GM19395 (cell line): ENCODE results near the gene CLASP1.

Experiments used
- ATAC-seq: cut with Tn5 transposase; IDR thresholded peaks from one replicate; pipeline ENCODE4 v1.9.1; 2021; ENCODE audit warnings: mild to moderate bottlenecking, moderate library complexity; ENCODE audit not compliant: unreplicated experiment

Gene CLASP1

DNA sequence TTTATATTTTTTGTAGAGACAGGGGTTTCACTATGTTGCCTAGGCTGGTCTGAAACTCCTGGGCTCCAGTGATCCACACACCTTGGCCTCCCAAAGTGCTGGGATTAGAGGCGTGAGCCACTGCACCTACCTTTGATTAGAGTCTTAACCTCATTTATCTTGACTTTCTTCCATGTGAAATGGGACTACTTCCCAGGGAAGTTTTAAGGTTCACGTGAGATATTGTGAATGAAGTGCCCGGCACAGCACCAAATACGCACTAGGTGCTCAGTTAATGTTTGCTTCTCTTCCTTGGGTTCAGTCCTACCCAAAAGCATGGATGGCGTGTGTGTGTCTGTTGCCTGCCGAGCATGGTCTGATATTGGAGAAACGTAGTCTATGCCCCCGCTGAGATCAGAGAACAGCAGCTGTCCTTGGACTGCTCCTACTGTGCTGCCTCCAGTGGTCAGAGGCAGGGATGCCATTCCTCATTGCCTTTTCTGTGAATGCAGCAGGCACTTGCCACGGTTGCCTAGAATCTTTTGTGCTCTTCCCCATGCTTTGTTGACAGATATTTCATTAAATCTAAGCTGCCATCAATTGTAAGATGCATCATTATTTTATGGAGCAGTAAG is 351.9 kb downstream of the CLASP1 start:
- peak; percentile 54 for ATAC-seq

DNA sequence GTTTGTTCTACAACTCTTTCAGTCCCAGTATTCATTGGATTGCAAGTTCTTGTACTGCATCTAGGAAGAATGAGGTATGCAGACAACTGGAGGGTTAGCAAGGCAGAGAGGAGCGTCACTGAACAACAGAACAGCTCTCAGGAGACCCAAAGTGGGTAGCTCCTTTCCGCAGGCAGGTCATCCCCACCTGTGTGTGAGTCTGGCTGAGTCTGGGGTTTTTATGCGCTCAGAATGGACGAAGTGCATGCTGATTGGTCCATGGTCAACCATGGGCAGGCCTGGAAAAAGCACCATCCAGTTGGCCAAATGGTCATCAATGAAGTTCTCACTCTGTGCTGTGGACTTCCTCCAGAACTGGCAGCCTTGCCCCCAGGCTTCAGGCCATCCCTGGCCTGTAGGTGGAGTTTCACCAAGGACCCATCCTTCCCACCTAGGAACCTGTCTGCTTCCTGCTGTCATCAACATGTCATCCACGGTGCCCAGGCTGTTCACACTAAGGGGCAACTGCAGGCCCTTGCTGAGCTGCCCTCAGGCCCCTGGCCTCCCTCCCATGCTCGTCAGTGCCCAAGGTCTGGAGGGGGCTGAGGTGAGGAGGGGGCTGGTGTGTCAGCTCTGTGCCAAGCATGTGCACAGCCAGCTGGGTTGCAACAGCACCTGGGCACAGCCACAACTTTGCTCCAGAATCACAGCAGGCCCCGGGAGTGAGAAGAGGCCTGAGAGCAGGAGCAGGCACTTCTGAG is 353.2 kb downstream of the CLASP1 start:
- no peak for ATAC-seq

DNA sequence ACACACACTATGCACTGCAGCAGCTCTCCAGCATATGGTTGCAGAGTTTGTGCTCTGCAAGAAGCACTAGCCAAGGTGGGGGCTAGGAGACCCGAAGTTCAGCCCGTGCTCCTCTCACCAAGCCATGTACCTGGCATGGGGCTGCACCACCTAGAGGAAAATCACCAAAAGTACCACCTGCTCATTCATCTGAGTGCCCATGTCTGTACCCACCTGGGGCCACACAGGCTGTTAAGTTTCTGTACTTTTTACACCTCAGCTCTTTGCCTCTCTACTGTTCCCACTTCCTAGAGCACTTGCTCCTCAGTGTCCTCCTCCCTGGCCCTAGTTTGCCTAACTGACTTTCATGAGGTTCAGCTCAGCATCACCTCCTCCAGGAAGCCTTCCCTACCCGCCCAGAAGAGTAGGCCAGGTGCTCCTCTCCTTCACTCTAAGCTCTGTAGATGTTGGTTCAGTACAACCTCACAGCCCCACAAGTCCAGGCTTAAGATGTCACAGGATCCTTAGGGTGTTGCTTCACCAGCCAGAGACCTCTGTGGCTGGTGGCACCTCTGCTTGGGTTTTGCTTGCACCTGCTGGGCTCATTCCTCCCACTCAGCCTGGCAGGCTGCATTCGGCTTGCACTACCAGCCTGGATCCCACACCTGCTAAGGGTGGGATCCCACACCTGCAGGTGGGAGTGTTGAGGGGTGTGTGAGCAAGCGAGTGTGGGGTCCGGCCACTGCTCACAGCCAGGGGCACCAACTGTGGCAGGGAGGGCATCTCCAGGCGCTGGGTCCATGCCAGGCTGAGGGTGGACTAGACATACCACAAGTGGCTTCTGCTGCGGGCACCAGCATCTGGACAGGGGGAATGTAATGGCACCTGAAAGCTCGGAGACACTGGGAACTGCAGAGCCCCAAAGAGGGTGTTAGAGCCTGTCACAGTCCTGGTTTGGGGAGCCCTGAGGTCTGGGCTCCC is 354.1 kb downstream of the CLASP1 start:
- no peak for ATAC-seq

DNA sequence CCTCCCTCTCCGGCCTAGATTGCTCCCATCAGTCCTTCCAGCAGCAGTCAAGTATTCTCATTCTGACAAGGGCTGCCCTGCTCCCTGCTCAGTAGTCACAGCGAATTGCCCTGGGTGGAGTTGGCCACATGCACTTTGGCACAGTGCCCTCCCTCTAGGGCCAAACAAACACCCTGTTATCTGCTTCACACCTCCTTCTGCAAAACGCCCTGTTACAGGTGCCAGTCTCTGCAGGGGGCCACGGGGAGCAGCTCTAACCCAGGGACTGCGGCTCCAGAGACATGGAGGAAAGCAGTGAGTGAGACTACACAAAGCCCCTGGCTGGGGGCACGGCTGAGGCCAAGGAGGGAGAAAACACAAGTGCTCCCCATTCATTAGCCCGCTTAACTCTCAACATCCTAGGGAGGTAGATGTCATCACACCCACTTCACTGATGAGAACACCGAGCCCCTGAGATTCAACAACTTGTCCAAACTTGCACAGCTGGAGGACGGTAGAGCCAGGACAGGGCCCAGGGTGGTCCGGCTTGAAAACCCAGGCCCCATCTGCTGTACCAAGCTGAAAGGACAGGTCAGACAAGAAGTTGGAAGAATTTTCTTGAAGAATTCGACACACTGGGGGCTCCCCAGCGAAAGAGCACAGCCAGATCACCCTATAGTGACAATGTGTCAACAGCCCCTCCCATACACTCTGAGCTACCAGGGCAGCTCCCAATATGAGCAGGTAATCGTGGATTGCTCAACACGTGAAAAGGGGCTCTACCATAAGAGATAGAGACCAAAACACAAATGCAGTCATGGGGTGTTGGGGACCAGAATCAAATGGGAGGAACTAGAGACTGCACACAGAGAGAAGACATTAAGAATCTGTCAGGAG is 355.6 kb downstream of the CLASP1 start:
- no peak for ATAC-seq

DNA sequence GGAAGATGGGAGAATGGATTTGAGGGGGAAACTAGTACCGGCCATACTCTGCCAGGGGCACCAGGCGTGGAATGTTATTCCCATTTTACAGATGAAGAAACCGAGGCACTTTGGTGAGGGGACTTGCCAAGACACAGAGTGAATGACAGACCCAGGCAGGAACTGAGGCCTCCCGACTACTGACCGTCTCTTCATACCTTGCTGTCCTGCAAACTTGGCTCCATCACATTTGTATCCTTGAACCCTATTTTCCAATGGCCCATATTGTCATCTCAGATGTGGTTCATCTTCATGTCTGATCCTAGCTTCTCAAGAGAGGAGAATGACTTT is 358.0 kb downstream of the CLASP1 start:
- no peak for ATAC-seq

DNA sequence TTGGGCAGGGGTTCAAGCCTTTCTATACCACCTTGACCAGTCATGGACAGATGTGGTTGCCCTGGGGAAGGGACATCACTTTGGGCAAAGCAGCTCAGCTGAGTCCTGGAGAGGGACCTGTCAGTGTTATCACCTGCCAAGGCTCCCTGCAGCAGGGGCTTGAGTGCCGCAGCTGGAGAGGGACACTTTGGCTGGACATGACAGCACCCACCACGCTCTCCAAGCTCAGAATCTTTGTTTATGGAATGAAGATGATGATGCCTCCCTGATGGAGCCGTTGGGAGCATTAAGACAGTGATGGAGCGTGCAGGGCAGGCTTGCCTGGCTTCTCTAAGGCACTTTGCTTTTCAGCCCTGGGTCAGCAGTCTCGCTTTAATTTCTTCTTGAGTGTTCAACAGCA is 360.0 kb downstream of the CLASP1 start:
- no peak for ATAC-seq

DNA sequence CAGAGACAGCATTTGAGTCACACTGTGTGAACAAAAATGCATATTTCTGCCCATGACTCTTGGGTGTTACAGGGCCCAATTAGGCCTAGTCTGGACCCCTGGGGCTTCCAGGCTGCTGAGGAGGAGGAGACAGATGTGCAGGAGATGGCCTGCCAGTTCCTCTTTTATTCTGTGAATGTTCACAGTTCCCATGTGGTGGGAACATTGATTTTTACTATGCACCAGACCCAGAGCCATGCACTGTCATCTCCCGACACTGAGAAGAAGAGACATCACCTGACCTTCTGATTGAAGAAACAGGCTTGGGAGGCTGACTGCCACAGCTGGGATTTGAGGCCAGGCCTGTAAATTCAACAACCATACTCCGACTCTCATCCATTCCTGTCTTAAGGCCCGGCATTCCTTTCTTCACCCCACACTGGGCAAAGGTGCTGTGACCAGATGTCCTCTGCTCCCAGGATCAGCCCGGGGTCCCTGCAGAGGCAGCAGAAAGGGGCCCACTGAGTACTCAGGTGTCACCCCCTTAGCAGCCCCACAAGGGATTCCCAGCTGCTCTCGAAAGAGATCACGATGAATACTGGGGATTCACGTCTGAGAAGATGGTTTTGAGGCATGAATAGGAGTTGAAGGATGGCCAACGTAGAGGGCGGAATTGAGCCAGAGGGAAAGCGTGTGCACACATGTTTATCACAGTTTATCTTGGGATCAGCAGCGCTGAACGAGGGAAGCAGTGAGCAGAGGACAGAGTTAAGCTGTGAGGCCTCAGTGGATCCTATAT is 360.6 kb downstream of the CLASP1 start:
- no peak for ATAC-seq

DNA sequence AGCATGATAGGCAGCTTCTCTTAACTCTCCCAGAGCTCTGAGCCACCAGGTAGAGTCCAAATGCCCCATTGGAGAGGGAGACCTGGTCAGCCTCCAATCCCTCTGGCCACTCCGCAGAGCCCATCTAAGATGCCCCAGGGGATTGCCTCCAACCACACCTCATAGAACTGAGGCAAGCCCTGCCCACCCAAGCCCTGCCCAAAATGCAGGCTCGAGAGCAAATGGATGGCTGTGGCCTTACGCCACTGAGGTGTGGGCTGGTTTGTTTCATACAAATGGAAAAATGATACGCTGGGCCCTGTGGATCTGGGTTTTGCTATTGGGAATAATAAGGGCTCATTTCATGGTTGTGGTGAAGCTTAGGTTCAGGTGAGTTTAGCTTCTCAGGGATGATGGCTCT is 361.3 kb downstream of the CLASP1 start:
- no peak for ATAC-seq
